ENCODE results near the gene TMA7B. TPM values are rescaled to one million over a fixed set of nuclear protein-coding genes. Genes with fewer than 3 reads are reported as not detected.
A peak's percentile ranks its signal among the peaks of the same experiment; 100 is the strongest.
"Not testable (repeated sequence)": the region's sequence is repeated elsewhere in the genome, so short reads cannot be mapped to it uniquely, and the experiment has no call there.

The TMA7B gene
- total RNA-seq, 3 donors from 2014 or later (not counting 1 experiment from before 2014, with no cell fraction given): 2.6 to 8.7 (median 6.7) TPM

- Histone ChIP-seq H3K27me3 (ENCODE audit: control insufficient read depth, insufficient read depth, low read length) (no peaks in the 10 kb centered on the region), H3K4me1 (ENCODE audit: control insufficient read depth, insufficient read depth, low read length) (peaks cover 48% of the 10 kb centered on the region), H3K27ac (ENCODE audit: low read length) (no peak overlapping the region), H3K4me3 (ENCODE audit: low read length) (no peak overlapping the region), H3K9me3 (ENCODE audit: control insufficient read depth, insufficient read depth, low read length) (no peaks in the 10 kb centered on the region), H3K36me3 (ENCODE audit: control insufficient read depth, insufficient read depth, low read length) (peaks cover 20% of the 10 kb centered on the region)
- intact Hi-C loops (cut with micrococcal nuclease): no loop called here
- H3K27ac Mint-ChIP-seq: no peak overlapping the region
- no peak for TF ChIP-seq CTCF (IDR thresholded peaks at IDR 0.05)
- no peaks in the 10 kb centered on the region for H3K27me3 Mint-ChIP-seq (ENCODE audit: low read depth in 2 of 2)
- DNase-seq: no peak
- ATAC-seq: no peak
- peaks cover 8% of the 10 kb centered on the region for H3K36me3 Mint-ChIP-seq
- H3K4me1 Mint-ChIP-seq: peaks cover 78 to 80% of the 10 kb centered on the region in 2 donors
- H3K9me3 Mint-ChIP-seq: no peaks in the 10 kb centered on the region
- 86% methylated on average over 8 of the region's 8 CpGs for WGBS (ENCODE audit: insufficient coverage)
- H3K4me3 Mint-ChIP-seq: no peak overlapping the region
Measured at GRCh38 chr22:39947220-39948216, 12.7 kb upstream of the TMA7B start.

- 76% methylated on average over 8 of the region's 8 CpGs for WGBS (ENCODE audit: insufficient coverage)
- H3K4me1 Mint-ChIP-seq: peaks cover 72% of the 10 kb centered on the region in 2 donors
- no peak overlapping the region for H3K27ac ChIP-seq (ENCODE audit: low read length)
- no peaks in the 10 kb centered on the region for H3K27me3 Mint-ChIP-seq (ENCODE audit: low read depth in 2 of 2)
- DNase-seq (no peak), ATAC-seq (no peak)
- no peak for TF ChIP-seq CTCF (IDR thresholded peaks at IDR 0.05)
- no peak overlapping the region for H3K4me3 Mint-ChIP-seq
- H3K9me3 Mint-ChIP-seq: no peaks in the 10 kb centered on the region
- H3K4me1 ChIP-seq (ENCODE audit: control insufficient read depth, insufficient read depth, low read length): peaks cover 39% of the 10 kb centered on the region
- H3K27me3 ChIP-seq (ENCODE audit: control insufficient read depth, insufficient read depth, low read length): no peaks in the 10 kb centered on the region
- no peaks in the 10 kb centered on the region for H3K9me3 ChIP-seq (ENCODE audit: control insufficient read depth, insufficient read depth, low read length)
- intact Hi-C loops (cut with micrococcal nuclease): no loop called here
- H3K4me3 ChIP-seq (ENCODE audit: low read length): no peak overlapping the region
- H3K36me3 Mint-ChIP-seq: peaks cover 8% of the 10 kb centered on the region
- H3K36me3 ChIP-seq (ENCODE audit: control insufficient read depth, insufficient read depth, low read length): peaks cover 20% of the 10 kb centered on the region
- peak overlapping the region; percentile 11 to 19 for H3K27ac Mint-ChIP-seq
Measured at GRCh38 chr22:39949964-39950737, 10.0 kb upstream of the TMA7B start.

GRCh38 chr22:39951603-39952293 is 8.4 kb upstream of the TMA7B start:
- peaks cover 47% of the 10 kb centered on the region for H3K4me1 ChIP-seq (ENCODE audit: control insufficient read depth, insufficient read depth, low read length)
- H3K27me3 ChIP-seq (ENCODE audit: control insufficient read depth, insufficient read depth, low read length); H3K4me3 ChIP-seq (ENCODE audit: low read length); H3K36me3 Mint-ChIP-seq; H3K27me3 Mint-ChIP-seq (ENCODE audit: low read depth in 2 of 2); H3K9me3 ChIP-seq (ENCODE audit: control insufficient read depth, insufficient read depth, low read length); intact Hi-C loops (cut with micrococcal nuclease); H3K9me3 Mint-ChIP-seq: not testable (repeated sequence)
- peaks cover 30% of the 10 kb centered on the region for H3K36me3 ChIP-seq (ENCODE audit: control insufficient read depth, insufficient read depth, low read length)
- Mint-ChIP-seq H3K27ac (peak overlapping the region; percentile 62 to 80), H3K4me3 (peak overlapping the region; percentile 75), H3K4me1 (peaks cover 72% of the 10 kb centered on the region in 2 donors)
- ATAC-seq: peak; percentile 50 to 69 (median 55)
- WGBS (ENCODE audit: insufficient coverage): 37% methylated on average over 9 of the region's 11 CpGs
- peak overlapping the region; percentile 11 for H3K27ac ChIP-seq (ENCODE audit: low read length)
- DNase-seq: peak in 1 of 2 donors; percentile 69

Data from natural killer cell (primary cell).